ENCODE measurements around the gene RIT2.

- TF ChIP-seq CTCF (IDR thresholded peaks at IDR 0.05; ENCODE audit: low read length): no peak
- no peak for TF ChIP-seq EZH2phosphoT487 (IDR thresholded peaks at IDR 0.05; ENCODE audit: low read length)
Measured at GRCh38 chr18:43115076-43115921, at the start of gene RIT2.
